GM18873 (cell line): ENCODE measurements around the gene DGKB.

Experiments used
- ATAC-seq: cut with Tn5 transposase; IDR thresholded peaks from one replicate; pipeline ENCODE4 v1.9.1; 2021; ENCODE audit warnings: mild to moderate bottlenecking, moderate library complexity, moderate number of reproducible peaks; ENCODE audit not compliant: unreplicated experiment, low FRiP score

The DGKB gene

DNA sequence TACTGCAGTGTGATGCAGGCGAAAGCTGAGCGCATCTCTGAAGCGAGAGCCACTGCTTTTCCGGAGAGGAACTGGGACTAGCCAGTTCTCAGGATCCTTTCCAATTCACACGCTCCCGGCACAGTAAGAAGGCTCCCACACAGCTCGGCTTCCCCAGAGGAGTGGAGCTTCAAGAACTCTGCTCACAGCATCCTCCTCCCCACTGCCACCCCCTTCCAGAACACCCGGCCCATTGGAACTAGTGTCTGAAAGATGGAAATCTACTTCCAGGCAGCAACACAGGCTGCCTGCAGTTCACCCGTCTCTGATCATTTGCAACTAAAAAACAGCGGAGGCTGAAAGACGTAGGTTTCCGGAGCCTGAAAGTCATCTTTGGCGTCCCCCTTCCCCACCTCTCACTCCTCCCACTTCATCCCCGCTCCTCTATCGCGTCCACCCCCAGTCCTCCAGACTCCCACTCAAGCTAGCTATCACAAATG, at the start of gene DGKB:
DGKB (minus strand) TSS at position 163 of the 479 bp plus-strand sequence.
- no peak for ATAC-seq

DNA sequence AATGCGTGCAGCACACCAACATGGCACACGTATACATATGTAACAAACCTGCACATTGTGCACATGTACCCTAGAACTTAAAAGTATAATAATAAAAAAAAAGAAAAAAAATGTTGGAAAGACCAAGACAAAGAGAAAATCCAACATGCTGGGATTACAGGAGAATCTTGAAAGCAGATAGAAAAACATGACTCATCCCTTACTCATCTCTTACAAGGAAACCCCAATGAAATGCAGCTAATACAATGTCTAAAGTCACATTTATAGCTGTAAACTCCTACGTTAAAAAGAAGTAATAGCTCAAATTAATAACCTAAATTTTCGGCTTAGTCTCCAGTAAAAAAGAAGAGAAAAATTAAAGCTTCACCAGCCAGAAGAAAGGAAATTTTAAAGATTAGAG, 47.5 kb upstream of the DGKB start:
- ATAC-seq: no peak

DNA sequence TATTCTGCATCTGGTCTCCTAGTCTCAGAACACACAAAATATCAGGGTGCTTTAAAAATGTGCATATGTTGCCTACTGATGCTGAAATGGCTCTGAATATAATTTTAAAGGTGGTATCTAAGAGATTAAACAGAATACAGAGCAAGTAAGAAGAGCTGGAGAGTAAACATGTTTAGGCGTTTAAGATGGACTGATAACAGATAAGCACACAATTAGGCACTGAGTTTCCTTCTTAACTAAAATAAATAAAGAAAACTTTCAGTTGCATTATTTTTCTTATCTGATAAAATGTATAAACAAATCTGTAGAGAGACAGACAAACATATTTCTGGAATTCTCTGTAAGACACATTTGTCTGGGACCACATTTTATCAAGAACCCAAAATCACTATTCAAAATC, 35.6 kb upstream of the DGKB start:
- no peak for ATAC-seq

DNA sequence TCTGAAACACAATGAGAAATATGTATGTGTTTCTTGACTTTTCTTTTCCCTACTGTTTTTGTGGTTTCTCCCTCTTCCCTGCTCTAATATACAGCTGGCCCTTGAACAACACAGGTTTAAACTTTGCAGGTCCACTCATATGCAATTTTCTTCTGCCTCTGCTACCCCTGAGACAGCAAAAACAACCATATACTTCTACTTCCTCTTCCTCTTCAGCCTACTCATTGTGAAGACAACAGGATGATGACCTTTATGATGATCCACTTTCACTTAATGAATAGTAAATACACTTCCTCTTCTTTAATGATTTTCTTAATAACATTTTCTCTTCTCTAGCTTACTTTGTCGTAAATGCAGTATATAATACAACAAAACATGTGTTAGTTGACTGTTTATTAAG, 35.0 kb upstream of the DGKB start:
- no peak for ATAC-seq

DNA sequence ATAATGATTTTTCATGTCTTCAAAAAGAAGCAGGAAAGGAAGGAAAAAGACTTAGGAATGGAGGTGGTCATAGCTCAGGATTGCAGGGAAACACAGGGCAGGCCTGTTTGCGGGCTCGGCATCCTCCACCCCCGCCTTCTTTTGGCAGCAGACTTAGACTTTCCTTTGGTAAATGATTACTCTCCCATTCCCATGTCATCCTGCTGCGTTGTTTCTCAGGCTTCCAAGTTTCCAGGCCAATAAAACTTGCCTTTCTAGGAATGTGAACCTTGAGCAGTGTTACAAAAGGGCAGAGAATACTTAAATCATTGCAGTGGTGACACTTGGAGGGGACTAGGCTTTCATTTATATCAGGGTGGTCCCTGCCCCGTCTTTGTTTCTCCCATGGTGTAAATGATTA, 34.0 kb upstream of the DGKB start:
- ATAC-seq: no peak

DNA sequence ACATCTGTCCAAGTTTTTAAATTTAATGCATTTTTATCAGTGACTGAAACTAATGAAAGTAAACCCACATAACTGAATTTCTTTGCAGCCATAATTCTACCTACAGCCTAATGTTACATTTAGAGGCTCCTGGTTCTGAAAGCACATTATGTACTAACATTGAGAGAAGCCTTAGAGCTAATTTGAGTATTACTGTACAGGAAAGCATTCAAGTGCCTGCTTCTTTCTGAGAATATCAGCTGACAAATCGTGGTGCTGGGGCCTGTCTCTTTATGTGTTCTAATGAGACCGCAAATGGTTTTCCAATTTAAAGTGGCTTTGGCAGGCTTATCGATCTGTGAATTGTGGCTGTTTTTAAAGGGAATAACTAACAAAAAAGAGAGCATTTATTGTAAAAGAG, 32.3 kb upstream of the DGKB start:
- no peak for ATAC-seq

DNA sequence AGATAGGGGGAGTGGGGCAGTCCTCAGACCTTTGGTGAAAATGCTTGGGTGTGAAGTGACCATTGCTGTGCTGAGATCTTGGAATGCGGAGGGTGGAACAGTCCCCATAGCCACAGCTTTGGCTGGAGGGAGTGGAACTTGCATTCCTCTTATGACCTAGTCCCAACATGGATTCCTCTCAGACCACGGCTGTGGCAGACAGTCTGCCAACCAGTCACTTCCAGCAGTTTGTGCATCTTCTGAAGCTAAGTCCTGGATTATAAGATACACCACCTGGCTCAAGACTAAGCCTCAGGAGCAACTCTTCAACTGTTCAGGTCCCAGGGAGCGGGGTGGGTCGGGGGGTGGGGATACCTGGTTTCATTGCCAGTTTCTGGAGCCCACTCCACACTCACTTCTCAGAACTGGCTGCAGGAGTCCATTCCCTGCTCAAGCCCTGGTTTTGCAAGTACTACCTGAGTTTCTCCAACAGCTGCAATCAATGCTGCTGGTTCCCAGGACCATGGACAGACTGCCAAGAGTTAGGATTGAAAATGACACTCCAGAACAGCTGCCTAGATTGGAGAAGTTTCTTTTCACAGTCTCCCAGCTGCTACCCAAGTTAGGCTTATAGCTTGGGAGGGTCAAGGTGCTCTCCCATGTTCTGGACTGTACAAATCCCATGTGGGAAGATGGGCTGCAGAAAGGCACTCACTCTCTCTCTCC, 29.1 kb upstream of the DGKB start:
- ATAC-seq: no peak

DNA sequence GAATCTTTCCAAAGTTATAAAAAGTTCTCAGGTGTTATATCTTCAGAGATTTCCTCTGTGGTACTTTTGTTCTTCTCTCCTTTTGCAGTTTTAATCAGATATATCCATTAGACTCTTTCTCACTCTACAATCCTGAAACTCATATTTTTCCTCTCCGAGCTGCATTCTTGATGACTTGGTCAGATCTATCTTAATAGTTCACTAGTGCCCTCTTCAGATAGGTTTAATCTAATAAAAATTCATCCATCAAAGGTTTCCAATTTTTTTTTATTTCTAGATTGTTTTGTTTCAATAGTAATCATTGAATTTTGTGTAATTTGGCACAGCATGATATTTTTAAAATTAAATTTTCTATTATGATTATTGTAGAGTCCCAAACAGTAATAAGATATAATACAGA, 21.8 kb upstream of the DGKB start:
- ATAC-seq: no peak

DNA sequence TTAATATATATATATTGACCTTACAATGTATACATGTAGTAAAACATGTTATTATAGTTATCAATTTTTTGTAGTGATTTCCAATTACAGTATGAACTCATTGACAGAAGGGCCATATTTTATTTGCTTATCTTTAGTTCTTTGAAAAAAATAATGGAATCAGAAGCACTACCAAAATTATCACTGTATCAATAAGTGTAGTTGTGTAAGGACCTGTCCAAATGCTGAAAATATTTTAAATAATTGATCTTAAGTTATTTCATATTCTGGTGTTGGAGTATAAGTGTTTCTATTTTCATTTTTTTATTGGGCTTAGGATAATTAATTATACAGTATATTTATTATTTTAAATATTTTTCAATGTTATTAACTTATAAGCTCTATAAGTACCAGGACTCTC, 8.5 kb upstream of the DGKB start:
- no peak for ATAC-seq

DNA sequence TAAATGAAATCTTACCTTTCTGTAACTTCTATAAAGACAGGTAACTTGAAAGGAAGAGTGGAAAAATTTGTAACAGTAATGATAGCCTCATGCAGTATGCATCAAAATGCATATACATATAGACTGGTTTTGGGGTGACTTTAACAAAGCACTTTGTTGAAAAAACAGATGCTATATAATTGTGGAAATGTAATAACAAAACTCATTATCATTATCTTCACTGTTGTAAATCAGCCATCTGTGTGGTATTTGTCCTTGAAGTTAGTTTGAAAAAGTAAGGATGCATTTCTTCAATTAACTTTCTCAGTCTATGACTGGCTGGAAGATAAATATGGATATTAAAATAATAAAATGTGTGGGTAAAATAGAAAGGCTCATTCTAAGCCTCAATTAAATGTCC, 6.1 kb upstream of the DGKB start:
- no peak for ATAC-seq

DNA sequence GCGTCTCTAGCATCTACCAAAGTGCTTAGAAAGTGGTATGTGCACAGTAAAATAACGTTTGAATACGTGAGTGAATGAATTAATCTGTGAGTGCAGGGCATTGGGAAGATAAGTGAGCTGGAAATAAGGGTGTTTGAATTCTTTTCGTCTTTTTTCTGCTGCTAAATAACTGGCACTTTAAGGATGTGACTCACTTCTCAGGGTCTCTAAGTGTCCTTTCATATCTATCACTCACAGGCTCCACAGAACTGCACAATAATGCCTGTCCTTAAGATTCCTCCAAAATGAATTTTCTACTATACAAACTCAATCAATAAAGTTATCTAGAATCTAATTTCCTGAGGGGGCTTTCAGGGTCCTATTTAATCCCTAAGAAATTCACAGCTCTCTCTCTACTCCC, 3.2 kb upstream of the DGKB start:
- no peak for ATAC-seq

DNA sequence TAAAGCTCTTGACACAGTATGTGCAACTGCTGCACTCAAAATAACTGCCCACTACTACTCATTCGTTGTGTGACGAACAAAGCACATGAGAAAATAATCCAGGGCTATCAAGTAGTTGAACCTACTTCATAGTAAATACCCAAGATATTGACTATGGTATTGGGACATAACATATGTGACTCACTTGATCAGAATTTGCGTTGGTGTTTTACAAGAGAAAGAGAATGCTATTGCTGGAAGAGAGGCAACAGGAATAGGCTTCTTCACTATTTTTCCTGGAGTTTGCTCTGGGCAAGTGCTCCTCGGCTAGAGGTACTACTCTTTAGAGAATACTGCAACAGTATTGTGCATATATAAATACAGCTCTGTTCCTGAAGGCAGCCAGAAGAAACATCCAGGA, 2.5 kb downstream of the DGKB start:
- ATAC-seq: no peak

DNA sequence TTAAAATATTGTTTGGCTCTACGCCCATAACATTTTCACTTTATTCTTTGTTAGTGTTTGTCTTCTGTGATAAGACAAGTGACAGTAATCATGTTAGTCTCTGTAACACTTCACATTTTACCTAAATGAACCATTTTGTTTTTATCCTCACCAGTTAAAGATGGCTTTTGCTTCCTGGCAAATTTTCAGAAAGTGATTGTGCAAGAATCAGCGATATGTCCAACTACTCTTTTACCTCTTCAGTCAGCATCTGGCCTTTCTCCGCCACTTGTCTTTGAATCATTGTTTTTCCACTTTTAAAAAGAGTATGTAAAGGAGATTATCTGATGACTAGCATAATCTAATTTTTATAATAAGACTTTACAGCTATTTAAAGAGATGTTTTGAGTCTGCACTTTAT, 3.5 kb downstream of the DGKB start:
- ATAC-seq: no peak

DNA sequence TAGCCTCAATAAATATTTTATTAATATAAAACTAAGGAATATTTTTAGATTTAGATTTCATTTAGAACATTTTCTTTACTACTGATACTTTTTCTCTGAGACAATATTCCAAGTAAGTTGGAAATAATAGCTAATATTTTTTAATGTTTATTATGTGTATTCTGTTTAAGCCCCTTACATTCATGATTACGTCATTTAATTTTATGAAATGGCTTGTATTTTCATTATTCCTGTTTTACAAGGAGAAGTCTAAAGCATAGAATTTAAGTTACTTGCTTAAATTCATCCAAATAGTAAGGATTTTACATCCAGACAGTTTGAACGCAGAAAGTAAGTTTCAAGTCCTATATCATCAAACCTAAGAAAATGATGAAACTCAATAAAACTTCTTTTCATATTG, 6.1 kb downstream of the DGKB start:
- no peak for ATAC-seq

DNA sequence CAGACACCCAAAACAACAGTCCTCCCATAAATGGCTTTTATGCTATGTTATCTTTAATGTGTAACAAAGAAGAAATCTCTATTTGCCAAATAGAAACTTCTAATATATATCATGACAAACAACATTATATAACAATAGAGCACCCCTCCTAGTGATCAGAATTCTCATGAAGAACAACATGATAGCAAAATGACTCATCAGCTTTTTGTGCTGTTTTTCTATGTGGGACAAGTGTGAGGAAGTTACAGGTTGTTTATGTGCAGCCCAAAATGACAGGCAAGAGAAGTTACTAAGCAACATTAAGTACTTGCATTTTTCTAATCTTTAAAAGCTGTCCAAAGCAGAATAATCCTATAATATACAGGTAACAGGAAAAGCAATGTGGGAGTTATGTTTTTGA, 7.7 kb downstream of the DGKB start:
- no peak for ATAC-seq

DNA sequence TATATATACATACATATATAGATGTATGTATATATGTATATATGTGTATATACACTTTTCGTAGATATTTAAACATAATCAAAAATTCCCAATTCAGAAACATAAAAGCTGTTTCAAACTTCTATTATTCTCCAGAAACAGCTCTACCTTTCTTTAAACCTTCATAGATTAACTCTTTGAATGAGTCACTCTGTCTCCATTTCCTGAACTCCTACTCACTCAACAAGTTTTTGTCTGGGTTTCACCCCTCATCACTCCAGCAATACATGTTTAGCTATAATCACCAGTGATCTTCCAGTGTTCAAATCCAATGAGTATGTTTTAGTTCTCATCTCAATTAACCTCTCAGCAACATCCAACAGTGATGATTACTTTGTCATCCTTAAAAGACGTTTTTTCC, 9.6 kb downstream of the DGKB start:
- no peak for ATAC-seq

DNA sequence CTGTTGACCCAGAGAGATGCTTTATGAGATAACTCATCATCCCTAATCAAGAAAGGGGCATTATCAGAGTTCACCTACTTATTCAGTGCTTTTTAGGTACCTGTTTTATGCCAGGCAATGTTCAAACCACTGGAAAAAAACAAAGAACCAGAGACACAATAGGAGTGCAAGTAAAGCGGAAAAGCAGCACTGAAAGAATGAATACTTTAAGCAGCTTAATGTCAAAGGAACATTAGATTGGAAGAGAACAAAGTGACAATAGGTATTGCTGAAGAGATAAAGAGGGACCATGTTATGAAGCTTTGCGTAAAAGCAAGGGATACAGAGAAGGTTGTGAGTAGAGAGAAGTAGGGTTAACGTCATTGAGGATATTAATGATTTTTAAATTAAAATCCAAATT, 11.3 kb downstream of the DGKB start:
- ATAC-seq: no peak

DNA sequence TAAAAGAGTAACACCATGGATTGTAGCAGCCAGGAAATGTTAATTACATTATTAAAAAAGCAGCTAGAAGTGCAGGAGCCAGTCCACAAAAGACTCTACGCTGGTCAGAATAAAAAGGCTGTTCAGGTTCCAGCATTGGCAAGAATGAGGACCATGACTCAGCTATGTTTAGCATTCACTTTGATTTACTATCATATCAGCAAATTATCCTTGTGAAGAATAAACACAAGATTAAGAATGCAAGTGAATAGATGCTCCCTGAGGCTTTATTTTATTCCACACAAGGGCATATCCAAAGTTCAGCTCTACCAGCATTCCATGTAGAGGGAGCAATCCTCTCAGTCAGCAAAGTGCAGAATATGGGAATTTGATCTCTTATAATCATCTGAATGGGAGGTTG, 13.6 kb downstream of the DGKB start:
- no peak for ATAC-seq

DNA sequence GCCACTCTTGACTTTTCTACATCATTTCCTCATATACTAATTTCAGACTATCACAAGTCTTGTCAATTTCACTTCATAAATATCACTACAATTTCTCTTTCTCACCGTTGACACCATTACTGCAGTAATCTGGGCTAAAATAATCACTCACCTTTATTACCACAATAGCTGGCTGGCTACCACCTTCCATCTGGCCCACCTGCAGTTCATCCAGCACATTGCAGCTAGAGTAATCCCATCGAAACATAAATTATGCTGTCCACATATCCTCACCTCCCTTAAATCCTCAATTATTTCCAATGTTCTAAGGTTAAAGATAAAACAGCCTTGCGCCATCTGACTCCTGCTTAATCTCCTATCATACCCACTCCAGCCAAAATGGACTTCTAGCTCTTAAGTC, 16.0 kb downstream of the DGKB start:
- ATAC-seq: no peak

DNA sequence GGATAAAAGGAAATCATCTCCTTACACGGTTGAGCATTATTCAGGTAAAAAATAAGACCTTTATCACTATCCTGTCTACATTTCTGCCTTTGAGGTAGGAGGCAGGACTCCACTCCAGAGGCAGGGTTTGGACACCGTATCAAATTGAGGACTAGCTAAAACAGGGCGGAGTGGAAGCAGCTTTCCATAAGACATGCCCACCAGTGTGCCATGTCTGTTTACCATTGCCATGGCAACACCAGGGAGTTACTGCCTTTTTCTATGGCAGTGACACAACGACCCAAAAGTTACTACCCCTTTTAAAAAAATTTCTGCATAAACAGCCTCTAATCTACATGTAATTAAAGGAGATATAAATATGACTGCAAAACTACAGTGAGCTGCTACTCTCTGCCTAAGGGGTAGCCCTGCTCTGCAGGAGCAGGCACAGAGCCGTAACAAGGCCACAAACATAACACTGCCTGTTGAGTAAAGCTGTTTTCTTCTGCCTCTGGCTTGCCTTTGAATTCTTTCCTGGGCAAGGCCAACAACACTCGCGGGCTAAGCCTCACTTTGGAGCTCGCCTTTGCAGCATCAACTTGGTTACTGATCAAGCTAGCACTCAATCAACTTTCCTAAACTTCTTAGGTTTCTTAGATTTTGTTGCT, 26.5 kb downstream of the DGKB start:
- no peak for ATAC-seq

DNA sequence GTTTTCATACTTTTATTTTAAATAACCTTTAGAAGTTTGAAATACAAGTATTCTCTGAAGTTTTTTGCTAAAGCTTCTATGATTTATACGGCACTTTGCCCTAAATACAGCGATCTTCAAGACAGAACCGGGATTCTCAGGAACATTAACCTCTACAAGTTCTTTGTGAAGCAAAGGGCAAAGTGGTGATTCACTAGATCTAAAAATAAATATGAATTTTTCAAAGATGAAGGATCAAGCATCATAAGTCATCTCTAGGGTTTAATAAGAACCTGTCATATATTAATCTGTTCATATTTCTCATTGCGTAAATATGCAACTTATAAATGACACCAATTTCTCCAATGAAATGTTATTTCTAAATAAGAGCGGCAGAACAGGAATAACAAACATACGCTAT, 30.7 kb downstream of the DGKB start:
- no peak for ATAC-seq

DNA sequence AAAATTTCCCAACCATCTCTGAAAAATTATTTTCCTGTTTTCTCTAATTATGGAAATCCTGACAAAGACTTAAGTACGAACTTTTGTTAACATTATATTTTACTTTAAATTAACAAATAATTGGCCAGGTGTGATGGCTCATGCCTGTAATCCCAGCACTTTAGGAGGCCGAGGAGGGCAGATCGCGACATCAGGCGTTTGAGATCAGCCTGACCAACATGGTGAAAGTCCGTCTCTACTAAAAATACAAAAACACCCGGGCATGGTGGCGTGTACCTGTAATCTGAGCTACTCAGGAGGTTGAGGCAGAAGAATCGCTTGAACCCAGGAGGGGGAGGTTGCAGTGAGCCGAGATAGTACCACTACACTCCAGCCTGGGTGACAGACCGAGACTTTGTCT, 32.2 kb downstream of the DGKB start:
- ATAC-seq: no peak
